GM19324 (cell line): ENCODE measurements around the gene YPEL3.
"Not testable (repeated sequence)": the region's sequence is repeated elsewhere in the genome, so short reads cannot be mapped to it uniquely, and the experiment has no call there.

Experiments used
- ATAC-seq: cut with Tn5 transposase; IDR thresholded peaks from one replicate; pipeline ENCODE4 v1.9.1; 2021; ENCODE audit warnings: mild to moderate bottlenecking, moderate library complexity; ENCODE audit not compliant: unreplicated experiment, low FRiP score

YPEL3 gene, protein sequence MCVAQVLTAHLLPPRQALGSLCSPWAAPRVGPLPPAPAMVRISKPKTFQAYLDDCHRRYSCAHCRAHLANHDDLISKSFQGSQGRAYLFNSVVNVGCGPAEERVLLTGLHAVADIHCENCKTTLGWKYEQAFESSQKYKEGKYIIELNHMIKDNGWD

DNA sequence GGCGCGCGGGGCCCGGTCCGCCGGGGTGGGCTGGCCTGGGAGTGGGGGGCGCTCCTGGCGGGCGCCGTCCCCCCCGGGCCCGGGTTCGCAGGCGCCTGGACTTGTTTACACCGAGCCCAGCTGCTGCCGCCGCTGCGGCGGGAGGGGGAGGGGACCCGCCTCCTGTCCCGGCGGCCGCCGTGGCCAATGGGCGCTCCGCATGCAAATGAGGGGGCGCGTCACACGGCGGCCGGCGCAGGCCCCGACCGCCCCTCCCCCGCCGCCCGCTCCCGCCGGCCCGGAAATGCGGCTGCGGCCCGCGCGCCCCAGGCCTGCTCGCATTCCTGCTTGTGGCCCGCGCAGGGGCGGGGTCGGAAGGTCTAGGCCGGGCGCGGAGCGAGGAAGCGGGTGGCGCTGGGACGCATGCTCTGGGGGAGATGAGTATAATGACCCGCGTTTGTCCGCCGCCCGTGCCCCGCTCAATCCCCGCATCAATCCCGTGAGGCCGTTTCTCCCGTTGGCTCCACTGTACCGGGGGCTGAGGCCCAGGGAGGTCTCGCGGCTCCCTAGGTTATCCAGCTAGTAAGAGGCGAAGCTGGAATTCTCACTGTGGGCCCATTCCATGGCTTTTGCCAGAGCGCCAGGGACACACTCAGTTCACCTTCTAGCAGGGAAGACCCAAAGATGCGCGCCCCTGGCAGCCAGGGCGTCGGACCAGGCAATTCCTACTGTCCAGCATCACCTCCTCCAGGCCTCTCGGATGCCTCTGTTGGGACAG lies at the start of gene YPEL3:
YPEL3 (minus strand) TSS at position 109 of the 757 bp plus-strand sequence. CDS start 731 bp downstream, outside the sequence.
- peak; percentile 69 for ATAC-seq

DNA sequence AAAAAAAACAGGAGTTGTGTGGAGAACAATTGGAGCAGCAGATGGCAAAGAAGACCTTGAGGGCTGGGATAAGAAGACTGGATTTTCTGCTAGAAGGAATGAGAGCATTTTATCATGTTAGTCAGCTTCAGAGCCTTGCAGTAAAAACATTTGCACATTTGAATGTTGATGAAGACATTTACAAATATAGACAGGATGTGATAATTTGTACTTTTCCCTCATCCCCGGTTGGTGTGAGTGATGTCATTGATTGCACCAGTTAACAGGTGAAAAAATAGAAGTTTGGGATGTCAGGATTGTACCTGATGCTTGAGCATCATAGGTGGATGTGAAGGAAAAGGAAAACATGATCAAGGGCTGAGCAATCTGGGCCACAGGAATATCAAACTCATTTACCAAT lies 49.6 kb upstream of the YPEL3 start:
- no peak for ATAC-seq

DNA sequence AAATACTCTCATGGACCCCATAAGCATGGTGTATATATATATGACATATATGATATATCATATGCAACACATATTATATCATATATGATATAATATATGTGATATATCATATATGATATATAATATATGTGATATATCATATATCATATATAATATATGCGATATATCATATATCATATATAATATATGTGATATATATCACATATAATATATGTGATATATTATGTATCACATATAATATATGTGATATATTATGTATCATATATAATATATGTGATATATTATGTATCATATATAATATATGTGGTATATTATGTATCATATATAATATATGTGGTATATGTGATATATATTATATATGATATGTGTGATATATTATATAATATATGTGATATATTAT lies 48.9 kb upstream of the YPEL3 start:
- ATAC-seq: no peak

DNA sequence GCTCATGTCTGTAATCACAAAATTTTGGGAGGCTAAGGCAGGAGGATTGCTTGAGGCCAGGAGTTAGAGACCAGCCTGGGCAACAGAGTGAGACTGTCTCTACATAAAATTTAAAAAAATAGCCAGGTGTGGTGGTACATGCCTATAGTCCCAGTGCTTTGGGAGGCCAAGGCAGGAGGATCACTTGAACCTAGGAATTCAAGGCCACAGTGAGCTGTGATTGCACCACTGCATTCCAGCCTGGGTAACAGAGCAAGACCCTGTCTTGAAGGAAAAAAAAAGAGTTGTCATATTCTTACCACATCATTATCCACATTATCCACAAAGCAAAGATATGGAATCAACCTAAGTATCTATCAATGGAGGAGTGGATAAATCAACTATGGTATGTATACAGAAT lies 48.0 kb upstream of the YPEL3 start:
- ATAC-seq: no peak

DNA sequence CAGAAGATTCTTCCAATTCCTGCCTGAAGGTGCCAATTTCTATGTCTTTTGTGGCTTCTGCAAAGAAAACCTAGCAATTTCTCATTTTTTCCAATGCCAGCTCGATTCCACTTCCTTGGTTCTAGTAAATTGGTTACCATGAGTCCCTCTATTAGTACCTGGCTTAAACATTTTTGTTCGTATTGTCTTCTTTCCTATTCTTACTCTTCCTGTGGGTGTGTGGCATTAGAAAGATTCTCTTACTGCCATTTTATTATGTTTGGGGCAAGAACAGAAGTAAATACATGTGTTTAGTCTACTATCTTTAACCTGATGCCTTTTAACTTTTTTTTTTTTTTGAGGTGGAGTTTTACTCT lies 47.3 kb upstream of the YPEL3 start:
- no peak for ATAC-seq

DNA sequence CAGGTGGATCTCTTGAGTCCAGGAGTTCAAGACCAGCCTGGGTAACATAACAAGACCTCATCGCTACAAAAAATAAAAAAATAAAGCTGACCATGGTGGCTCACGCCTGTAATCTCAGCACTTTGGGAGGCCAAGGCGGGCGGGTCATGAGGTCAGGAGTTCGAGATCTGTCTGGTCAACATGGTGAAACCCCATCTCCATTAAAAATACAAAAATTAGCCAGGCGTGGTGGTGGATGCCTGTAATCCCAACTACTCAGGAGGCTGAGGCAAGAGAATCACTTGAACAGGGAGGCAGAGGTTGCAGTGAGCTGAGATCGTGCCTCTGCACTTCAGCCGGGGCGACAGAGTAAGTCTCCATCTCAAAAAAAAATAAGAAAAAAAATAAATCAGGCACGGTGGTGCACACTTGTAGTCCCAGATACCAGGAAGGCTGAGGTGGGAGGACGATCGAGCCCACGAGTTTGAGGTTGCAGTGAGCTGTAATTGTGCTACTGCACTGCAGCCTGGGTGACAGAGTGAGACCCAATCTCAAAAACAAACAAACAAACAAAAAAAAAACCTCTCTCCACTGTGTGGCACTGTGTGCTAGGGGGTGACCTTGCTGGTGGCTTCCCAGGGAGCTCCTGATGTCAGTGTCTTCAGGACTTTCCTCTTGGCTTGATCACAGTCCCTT lies 46.8 kb upstream of the YPEL3 start:
- no peak for ATAC-seq

DNA sequence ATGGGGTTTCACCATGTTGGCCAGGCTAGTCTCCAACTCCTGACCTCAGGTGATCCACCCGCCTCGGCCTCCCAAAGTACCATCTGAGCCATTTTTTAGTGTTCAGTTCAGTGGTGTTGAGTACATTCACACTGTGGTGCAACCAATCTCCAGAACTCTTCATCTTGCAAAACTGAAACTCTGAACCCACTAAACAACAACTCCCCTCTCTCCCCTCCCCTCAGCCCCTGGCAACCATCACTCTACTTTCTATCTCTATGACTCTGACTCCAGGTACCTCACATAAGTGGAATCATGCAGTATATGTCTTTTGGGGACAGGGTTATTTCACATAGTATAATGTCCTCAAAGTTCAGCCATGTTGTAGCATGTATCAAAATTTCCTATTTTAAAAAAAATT lies 45.7 kb upstream of the YPEL3 start:
- no peak for ATAC-seq

DNA sequence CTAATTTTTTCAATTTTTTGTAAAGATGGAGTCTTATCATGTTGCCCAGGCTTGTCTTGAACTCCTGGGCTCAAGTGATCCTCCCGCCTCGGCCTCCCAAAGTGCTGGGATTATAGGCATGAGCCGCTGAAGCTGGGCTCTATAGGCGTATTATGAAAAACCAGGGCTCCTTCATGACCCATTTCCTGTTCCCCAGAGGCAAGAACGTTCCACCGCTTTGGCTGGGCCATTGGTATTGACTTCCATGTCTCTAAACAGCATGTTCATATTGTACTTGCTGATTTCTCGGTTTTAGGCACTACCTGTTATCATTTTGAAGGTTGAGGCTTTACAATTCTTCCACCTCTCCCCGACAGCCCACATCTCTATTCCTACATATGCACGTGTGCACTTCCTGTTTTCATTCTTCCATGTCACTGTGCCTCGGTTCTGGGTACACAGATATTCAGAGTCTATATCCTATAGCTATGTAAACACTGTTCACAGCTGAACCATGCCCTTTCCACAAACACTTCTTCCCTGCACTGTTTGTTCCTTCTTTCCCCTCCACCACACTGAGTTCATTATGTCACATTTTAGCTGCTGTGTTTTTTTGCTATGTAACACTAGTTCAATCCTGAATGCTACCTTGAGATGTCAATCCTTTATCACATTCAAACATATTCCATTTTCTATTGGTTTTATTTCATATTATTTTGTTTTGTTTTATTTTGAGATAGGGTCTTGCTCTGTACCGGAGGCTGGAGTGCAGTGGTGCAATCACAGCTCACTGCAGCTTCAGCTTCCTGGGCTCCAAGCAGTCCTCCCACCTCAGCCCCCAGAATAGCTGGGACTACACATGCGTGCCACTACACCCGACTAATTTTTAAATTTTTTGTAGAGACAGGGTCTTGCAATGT lies 43.8 kb upstream of the YPEL3 start:
- no peak for ATAC-seq

DNA sequence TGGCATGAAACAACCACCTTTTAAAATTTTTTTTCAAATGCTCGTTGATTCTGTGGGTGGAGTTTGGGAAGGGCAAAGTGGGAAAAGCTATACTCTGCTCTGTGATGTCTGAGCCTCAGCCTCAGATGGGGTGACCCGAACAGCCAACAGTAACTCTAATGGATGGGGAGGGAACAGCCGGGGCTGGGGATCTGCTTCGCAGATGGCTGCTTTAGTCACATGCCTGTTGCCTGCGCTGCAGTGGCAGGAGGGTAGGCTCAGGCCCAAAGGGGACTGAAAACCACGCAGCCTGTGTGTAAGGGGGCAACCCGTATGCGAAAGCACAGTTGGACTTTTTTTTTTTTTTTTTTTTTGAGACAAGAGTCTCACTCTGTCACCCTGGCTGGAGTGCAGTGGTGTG lies 41.9 kb upstream of the YPEL3 start:
- no peak for ATAC-seq

DNA sequence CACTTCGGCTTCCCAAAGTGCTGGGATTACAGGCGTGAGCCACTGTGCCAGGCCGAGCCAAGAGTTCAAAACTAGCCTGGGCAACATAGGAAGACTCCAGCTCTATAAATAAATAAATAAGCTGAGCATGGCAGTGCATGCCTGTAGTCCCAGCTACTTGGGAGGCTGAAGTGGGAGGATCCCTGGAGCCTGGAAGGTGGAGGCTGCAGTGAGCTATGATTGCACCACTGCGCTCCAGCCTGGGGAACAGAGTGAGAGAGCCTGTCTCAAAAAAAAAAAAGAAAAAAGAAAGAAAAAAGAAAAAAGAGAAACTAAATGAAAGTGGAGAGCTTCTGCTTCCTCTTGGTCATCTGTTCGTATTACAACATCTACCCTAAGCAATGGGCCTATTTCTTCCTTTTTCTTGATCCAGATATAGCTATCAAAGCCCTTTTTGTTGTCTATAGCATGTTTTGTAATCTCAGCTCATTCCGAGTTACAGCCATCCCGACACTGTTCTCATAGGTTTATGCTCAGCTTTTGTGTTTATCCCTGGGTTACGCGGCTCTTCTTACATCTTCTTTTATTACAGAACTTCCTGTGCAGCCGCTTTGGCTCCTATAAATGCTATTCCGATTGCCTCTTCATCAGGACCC lies 41.1 kb upstream of the YPEL3 start:
- no peak for ATAC-seq

DNA sequence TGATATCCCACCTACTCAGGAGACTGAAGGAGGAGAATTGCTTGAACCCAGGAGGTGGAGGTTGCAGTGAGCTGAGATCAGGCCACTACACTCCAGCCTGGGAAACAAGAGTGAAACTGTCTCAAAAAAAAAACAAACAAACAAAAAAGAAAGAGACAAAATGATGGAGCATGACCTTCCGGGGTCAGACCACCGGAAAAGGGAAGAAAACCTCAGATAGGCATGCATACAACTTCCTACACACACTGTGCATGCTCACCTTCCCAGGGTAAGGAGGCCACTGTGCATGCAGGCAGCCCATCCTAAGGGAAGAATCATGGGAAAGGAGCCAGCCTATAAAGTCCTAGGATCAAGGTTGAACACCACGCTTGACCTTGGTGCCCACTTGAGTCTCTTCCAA lies 36.6 kb upstream of the YPEL3 start:
- ATAC-seq: no peak

DNA sequence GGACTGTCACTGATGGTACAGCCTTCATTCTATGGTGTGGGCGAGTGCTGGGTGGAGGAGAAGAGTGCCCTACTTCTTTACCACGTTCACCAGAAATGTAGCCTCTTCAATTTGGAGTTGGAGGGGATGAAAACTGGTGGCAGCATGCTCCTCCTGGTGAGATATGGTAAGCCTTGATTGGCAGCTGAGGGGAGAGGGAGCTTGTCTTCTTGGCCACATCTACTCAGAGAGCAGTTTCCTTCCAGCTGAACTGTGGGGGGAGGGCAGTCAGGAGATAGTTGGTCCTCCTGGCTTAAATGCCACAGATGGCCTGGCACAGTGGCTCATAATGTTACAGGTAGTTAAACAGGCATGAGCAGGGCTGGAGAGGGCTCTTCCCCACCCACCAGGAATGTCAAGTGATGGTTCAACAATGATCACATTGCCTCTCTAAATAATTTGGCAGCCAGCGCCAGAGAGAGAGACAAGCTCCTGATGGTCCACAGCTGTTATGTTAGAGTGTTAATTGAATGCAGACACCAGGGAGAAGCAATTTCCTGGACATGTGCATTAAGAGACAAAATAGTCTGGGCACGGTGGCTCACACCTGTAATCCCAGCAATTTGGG lies 36.0 kb upstream of the YPEL3 start:
- ATAC-seq: no peak

DNA sequence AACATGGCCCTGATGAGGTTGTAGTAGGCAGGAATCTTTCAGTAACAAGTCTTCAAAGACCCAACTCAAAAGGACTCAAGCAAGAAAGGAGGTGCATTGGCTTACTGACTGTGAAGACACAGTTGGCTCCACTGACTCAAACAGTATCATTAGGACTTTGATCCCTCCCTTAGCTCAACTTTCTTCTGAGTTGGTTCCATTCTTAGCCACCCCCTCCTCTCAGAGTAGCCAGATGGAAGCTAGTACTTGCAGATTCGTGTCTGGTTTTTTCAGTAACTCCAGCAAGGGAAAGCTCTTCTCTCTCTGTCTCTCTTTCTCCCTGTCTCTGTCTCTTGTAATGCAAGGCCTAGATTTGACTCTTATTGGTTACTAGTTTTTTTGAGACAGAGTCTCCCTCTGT lies 32.0 kb upstream of the YPEL3 start:
- no peak for ATAC-seq

DNA sequence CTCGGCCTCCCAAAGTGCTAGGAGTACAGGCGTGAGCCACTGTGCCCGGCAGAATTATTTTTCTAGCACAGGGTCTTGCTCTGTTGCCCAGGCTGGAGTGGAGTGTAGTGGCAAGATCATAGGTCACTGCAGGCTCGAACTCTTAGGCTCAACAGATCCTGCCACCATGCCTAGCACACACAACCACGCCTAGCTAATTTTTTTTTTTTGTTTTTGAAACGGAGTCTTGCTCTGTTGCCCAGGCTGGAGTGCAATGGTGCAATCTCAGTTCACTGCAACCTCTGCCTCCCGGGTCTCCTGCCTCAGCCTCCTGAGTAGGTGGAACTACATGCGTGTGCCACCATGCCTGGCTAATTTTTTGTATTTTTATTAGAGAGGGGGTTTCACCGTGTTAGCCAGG lies 29.7 kb upstream of the YPEL3 start:
- ATAC-seq: not testable (repeated sequence)

DNA sequence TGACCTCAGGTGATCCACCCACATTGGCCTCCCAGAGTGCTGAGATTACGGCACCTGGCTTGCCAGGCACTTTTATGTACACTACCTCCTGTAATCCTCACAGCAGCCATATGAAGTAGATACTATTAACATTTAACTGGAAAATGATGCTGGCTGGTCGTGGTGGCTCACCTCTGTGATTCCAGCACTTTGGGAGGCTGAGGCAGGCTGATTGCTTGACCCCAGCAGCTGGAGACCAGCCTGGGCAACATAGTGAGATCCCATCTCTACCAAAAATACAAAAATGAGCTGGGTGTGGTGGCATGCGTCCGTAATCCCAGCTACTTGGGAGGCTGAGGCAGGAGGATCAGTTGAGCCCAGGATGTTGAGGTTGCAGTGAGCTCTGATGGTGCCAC lies 29.0 kb upstream of the YPEL3 start:
- no peak for ATAC-seq

DNA sequence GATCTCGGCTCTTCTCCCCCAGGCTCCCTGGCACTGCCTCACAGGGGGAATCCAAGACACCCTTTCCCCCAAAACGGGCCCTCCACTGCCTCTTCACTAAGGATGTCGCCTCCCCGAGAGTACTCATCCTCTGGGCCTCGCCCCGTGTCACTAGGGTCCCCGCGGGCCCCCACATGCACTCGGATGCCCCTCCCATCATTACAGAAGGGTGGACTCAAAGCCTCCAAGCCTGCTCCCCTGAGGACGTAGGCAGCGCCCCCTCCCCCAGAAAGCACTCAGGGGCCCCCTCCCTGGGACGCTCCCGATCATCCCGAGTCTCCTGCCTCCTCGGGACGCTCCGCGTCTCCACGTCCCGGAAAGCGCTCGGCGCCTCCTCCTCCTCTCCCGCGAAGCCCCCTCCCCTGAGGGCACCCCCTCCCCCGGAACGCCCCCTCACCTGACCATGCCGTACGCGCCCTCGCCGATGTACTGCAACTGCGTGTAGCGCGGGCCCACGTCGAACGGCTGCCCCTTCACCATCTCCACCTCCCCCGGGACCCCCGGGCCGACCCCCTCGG lies 26.7 kb upstream of the YPEL3 start:
- ATAC-seq: no peak

DNA sequence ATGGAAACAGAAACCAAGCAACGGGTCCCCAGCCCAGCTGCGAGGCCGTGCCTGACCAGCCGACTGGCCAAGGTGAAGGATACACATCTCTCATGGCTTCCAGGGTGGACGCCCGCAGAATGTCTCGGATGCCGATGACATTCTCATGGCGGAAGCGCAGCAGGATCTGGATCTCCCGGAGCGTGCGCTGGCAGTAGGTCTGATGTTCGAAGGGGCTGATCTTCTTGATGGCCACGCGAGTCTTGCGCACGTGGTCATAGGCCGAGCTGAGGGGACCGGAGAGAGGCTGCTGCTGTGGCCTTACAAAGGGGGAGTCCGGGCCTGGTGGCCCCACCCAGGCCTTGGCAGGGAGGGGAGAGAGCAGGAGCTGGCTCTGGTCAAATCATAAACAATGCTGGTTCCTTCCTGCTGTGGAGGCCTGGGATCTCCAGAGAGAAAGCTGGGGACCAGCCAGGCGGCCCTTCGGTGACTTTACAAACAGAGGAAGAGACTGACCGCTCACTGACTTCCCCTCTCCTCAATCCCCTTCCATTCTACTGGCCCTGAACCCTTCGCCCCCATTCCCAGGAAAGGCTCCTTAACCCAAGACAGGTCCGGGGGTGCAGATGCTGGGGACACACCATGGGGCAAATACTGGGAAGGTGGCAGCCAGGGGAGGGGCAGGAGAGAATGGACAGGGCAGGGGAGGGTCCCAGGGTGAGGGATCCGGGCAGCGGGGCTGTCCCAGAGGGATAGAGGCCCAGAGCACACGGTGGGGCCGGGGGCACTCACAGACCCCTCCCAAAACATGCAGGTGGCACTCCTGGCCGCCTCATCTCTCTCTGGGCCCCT lies 25.9 kb upstream of the YPEL3 start:
- no peak for ATAC-seq

DNA sequence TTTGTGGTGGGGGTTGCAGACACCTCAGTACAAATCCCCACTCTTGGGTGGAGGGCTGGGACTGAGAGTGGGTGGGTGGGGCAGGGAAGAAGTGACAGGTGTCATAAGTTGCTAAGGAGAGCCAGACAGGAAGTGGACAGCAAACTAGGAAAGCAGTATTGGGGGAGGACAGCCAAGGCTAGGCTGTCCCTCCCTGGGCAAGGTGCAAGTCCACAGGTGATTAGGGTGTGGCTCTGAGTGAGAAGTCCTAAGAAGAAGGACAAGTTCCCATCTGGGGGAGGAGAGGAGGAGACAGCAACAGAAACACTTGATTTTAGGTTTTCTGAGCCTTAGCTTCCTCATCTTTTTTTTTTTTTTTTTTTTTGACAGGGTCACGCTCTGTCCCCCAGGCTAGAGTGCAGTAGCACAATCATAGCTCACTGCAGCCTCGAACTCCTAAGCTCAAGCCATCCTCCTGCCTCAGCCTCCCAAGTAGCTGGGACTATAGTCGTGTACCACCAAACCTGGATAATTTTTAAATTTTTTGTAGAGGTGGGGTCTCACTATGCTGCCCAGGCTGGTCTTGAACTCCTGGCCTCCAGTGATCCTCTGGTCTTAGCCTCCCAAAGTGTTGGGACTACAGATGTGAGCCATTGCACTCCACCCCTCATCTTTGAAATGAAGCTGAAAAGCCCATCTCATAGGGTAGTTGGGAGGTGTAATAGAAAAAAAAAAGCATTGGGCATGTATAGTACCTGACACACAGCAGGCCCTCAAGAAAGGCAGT lies 24.5 kb upstream of the YPEL3 start:
- no peak for ATAC-seq
